ENCODE measurements around the gene GK. TPM values are rescaled to one million over a fixed set of nuclear protein-coding genes. Genes with fewer than 3 reads are reported as not detected.

GK gene
- total and polyA plus RNA-seq, 10 donors = 3.5 to 55.4 (median 18.1) TPM

DNA sequence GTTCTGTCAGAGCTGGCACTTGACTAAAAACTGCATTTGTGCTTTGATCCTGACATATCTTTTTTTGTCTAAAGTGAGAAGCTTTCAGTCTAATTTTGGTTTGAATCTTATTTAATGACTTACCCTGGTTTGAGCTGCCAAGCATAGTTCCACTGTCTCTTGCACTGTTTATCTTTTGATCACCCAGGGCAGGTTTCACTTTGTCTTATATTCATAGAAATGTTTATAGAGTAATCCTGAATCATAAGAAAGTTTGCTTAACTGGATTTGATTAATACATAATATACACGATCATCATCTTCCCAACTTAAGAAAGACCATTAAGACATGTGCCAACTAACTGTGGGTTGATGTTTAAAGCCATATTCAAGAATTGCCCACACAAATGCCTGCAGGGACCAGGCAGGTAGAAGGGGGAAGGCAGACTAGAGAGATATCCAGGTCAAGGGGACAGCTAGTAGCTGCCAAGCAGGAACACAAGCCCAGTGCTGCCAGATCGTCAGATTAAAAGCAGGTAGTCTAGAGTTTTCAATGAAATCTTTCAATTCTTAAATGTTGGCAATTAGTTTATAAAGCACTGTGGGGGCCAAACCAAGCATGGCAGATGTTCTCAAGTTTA lies 1.9 kb downstream of the GK start:
- TF ChIP-seq, protein P1, sequence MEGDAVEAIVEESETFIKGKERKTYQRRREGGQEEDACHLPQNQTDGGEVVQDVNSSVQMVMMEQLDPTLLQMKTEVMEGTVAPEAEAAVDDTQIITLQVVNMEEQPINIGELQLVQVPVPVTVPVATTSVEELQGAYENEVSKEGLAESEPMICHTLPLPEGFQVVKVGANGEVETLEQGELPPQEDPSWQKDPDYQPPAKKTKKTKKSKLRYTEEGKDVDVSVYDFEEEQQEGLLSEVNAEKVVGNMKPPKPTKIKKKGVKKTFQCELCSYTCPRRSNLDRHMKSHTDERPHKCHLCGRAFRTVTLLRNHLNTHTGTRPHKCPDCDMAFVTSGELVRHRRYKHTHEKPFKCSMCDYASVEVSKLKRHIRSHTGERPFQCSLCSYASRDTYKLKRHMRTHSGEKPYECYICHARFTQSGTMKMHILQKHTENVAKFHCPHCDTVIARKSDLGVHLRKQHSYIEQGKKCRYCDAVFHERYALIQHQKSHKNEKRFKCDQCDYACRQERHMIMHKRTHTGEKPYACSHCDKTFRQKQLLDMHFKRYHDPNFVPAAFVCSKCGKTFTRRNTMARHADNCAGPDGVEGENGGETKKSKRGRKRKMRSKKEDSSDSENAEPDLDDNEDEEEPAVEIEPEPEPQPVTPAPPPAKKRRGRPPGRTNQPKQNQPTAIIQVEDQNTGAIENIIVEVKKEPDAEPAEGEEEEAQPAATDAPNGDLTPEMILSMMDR (IDR thresholded peaks at IDR 0.05 in 8 of 11, conservative IDR thresholded peaks at IDR 0.05 in 3 of 11) = no peak
- Histone ChIP-seq H3K4me1 (peaks cover 0 to 39% (median 9%) of the 10 kb centered on the region in 6 donors), H3K4me3 (peak overlapping the region in 1 of 8 donors; percentile 69), H3K36me3 (no peaks in the 10 kb centered on the region), H3K27ac (peak overlapping the region in 2 of 8 donors; percentile 21), H3K27me3 (replicated peaks in 1 of 7) (no peaks in the 10 kb centered on the region), H3K9me3 (no peaks in the 10 kb centered on the region)
- WGBS, 5 donors = 67 to 77% (median 69%) methylated on average over 2 of the region's 2 CpGs
- DNase-seq = no peak
- intact Hi-C loops (cut with DNase I; ENCODE audit: low total_unique reads) = loop anchor here (10.0 kb wide), 1 partner anchor 230 kb away; the partner anchor contains the start of gene TAB3

DNA sequence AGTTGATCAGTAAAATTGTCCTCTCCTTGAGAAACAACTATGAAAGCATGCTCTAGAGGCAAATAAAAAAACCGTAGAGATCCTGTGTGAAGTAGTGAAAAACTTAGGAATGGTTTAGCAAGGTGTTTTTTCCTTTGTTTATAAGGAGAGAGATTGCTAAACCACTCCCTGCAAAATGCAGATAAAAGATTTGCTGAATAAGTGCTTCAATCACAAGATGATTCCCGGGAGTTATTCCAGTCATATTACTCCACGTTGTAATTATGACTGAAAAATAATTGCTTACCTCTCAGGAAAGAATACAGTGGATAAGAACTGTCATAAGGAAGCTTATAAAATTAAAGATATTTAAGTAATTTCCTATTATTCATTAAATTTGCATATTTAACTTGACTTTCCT lies 2.8 kb downstream of the GK start:
- TF ChIP-seq POLR2A (IDR thresholded peaks at IDR 0.05) = no peak
- TF ChIP-seq POLR2AphosphoS5 (IDR thresholded peaks at IDR 0.05) = no peak
- TF ChIP-seq, protein P1 (IDR thresholded peaks at IDR 0.05 in 8 of 11, conservative IDR thresholded peaks at IDR 0.05 in 3 of 11) = no peak
- H3K4me3 ChIP-seq = no peak overlapping the region
- peaks cover 0 to 39% (median 9%) of the 10 kb centered on the region in 6 donors for H3K4me1 ChIP-seq
- no peaks in the 10 kb centered on the region for H3K9me3 ChIP-seq
- no peaks in the 10 kb centered on the region for H3K27me3 ChIP-seq (replicated peaks in 1 of 7)
- no peak overlapping the region for H3K27ac ChIP-seq
- no peaks in the 10 kb centered on the region for H3K36me3 ChIP-seq
- WGBS, 5 donors = 68 to 87% (median 79%) methylated on average over 3 of the region's 3 CpGs
- intact Hi-C loops (cut with DNase I; ENCODE audit: low total_unique reads) = loop anchor here (10.0 kb wide), 1 partner anchor 229 kb away; the partner anchor contains the start of gene TAB3
- no peak for DNase-seq

DNA sequence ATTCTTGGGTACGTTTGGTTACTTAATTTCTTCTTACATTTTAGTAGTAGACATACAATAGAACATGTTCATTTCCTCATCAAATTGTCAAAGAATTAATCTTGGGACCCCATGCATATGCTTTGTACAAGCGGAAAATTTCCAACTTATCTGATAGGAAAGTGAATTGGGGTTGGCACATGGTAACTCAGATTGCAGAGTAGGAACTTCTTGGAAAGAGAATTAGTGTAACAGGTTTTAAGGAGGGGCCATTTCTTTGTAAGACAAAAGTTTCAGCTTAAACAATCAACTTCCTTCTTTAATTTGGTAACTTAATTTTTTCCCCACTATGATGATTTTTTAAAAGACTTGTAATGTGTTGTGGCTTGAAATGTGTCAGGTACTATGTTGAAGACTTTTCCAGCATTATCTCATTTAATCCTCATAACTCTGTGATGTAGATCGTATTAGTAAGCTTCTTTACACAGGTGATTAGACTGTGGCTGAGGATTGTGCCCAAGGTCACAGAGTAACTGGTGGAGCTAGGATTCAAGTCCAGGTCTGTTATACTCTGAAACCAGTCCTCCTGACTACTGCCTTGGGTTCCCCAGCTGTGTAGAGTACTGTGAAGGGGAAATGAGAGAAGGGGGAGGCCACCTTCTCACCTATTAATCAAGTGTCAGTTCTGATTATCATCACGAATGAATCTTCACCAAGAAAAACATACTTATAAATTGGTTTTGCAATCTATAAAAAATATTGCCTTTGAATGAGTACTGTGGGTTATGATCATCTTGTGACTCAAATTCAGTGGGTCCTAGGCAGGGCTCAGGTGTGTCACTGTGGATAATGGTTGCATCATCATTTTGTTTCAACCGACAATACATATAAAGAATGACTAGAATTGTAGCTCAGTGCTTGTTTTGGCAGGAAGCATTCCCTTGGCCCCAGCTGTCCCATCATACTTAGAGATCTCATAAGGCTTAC lies 4.3 kb downstream of the GK start:
- H3K4me1 ChIP-seq = peaks cover 0 to 32% (median 7%) of the 10 kb centered on the region in 6 donors
- WGBS, 5 donors = 62 to 80% (median 71%) methylated on average over 5 of the region's 5 CpGs

More for the DNA sequence above, 4.3 kb downstream of the GK start:
- no peak overlapping the region for H3K4me3 ChIP-seq
- intact Hi-C loops (cut with DNase I; ENCODE audit: low total_unique reads) = loop anchor here (10.0 kb wide), 1 partner anchor 227 kb away; the partner anchor contains the start of gene TAB3
- TF ChIP-seq POLR2AphosphoS5 (IDR thresholded peaks at IDR 0.05) (no peak), POLR2A (IDR thresholded peaks at IDR 0.05) (no peak)
- TF ChIP-seq, protein P1 (IDR thresholded peaks at IDR 0.05 in 8 of 11, conservative IDR thresholded peaks at IDR 0.05 in 3 of 11) = no peak
- peak overlapping the region in 5 of 8 donors; percentile 3 to 86 (median 69) for H3K27ac ChIP-seq
- DNase-seq = no peak
- no peaks in the 10 kb centered on the region for H3K36me3 ChIP-seq
- no peaks in the 10 kb centered on the region for H3K9me3 ChIP-seq
- no peaks in the 10 kb centered on the region for H3K27me3 ChIP-seq (replicated peaks in 1 of 7)

Measured in spleen (tissue), 11 donors.